PFSK-1 (cell line): ENCODE results near the gene CAMSAP2.

ENCODE experiments used
- POLR2AphosphoS5 ChIP-seq: IDR thresholded peaks from 2 replicates; pipeline ENCODE4 v1.6.1; 2012; ENCODE audit warnings: low read depth, mild to moderate bottlenecking, control low read depth, low read length, moderate library complexity
- REST ChIP-seq, 2 experiments: IDR thresholded peaks; 2 replicates each; pipeline versions ENCODE4 v1.6.1 to v1.8.0; 2011 to 2012; ENCODE audit warnings: low read depth in 2 of 2, low read length in 2 of 2, control low read depth in 1 of 2, inconsistent platforms in 1 of 2, mild to moderate bottlenecking in 1 of 2, moderate library complexity in 1 of 2; ENCODE audit not compliant: insufficient read depth in 1 of 2
- TAF1 ChIP-seq: IDR thresholded peaks from 2 replicates; pipeline ENCODE4 v1.6.1; 2012; ENCODE audit warnings: low read length, control low read depth, borderline replicate concordance; ENCODE audit not compliant: insufficient read depth

- no peak for TF ChIP-seq POLR2AphosphoS5
- no peak for TF ChIP-seq REST (IDR thresholded peaks at IDR 0.05; ENCODE audit: insufficient read depth in 1 of 2, low read depth in 2 of 2, low read length in 2 of 2)
- no peak for TF ChIP-seq TAF1
Observed at GRCh38 chr1:200846398-200846797, 107.7 kb downstream of the CAMSAP2 start.
